Vagina (tissue), 2 donors: Measurements from ENCODE around the gene SLC17A4. TPM values are rescaled to one million over a fixed set of nuclear protein-coding genes. Genes with fewer than 3 reads are reported as not detected.

ENCODE experiments used
- DNase-seq, 2 donors: peaks; one replicate each; pipeline ENCODE4 v3.0.0-alpha.2; 2017; ENCODE audit errors: extremely low spot score in 2 of 2
- H3K27ac ChIP-seq: fragments of 200-600 bp; sonication (generic); one replicate; pipeline ENCODE4 v1.5.1; 2019
- H3K27me3 ChIP-seq: fragments of 200-600 bp; sonication (generic); one replicate; pipeline ENCODE4 v1.5.1; 2019
- H3K36me3 ChIP-seq, 2 donors: fragments of 200-600 bp; sonication (generic); one replicate each; pipeline ENCODE4 v1.5.1; 2017 to 2019
- H3K4me1 ChIP-seq: fragments of 200-600 bp; sonication (generic); one replicate; pipeline ENCODE4 v1.5.1; 2019
- H3K4me3 ChIP-seq, 2 donors: fragments of 200-600 bp; sonication (generic); 1 replicate in 1 of 2; 2 replicates in 1 of 2; pipeline ENCODE4 v1.5.1; 2016 to 2019
- H3K9me3 ChIP-seq: fragments of 200-600 bp; sonication (generic); one replicate; pipeline ENCODE4 v1.5.1; 2019
- CTCF ChIP-seq, 3 experiments: fragments of 450-650 bp in 2 of 3; fragments of 200-600 bp in 1 of 3; sonication (generic) in 1 of 3; IDR thresholded peaks; one replicate each; pipeline ENCODE4 v1.5.1; 2017 to 2019; ENCODE audit warnings: antibody characterized with exemption in 3 of 3, mild to moderate bottlenecking in 2 of 3, moderate library complexity in 2 of 3
- POLR2A ChIP-seq, 2 donors: fragments of 450-650 bp; IDR thresholded peaks; one replicate each; pipeline ENCODE4 v1.6.1; 2017; ENCODE audit warnings: antibody characterized with exemption in 2 of 2, mild to moderate bottlenecking in 2 of 2, moderate library complexity in 2 of 2
- POLR2AphosphoS5 ChIP-seq, 2 donors: sonication (generic); formaldehyde crosslinking; IDR thresholded peaks; one replicate each; pipeline ENCODE4 v1.9.0; 2017; ENCODE audit warnings: antibody characterized with exemption in 2 of 2, mild to moderate bottlenecking in 2 of 2, low read depth in 1 of 2; ENCODE audit not compliant: insufficient read depth in 1 of 2
- intact Hi-C: fragments of 100-400 bp; cut with DNase I; formaldehyde crosslinking; loops from one replicate; pipeline ENCODE4 v1.15.1; 2023
- total RNA-seq: library from RNA; depleted of rRNA; stranded (reverse); fragments of >200 nt; gene quantifications from one replicate; pipeline ENCODE4 v1.2.3, GENCODE V29; 2016

The SLC17A4 gene
- total RNA-seq, 1 donor from 2014 or later: not detected

- no peaks in the 10 kb centered on the region for H3K9me3 ChIP-seq
- H3K27me3 ChIP-seq: no peaks in the 10 kb centered on the region
- H3K27ac ChIP-seq: no peak overlapping the region
- H3K4me3 ChIP-seq: no peak overlapping the region
- intact Hi-C loops: no loop called here
- no peaks in the 10 kb centered on the region for H3K36me3 ChIP-seq
- no peak for DNase-seq
- no peaks in the 10 kb centered on the region for H3K4me1 ChIP-seq
- TF ChIP-seq CTCF (IDR thresholded peaks at IDR 0.05): no peak
- TF ChIP-seq POLR2A (IDR thresholded peaks at IDR 0.05): no peak
- no peak for TF ChIP-seq POLR2AphosphoS5 (IDR thresholded peaks at IDR 0.05; ENCODE audit: insufficient read depth in 1 of 2, low read depth in 1 of 2)
Observed at GRCh38 chr6:25713824-25714223, 40.7 kb upstream of the SLC17A4 start.

GRCh38 chr6:25714765-25715164 is 39.8 kb upstream of the SLC17A4 start:
- Histone ChIP-seq H3K27me3 (no peaks in the 10 kb centered on the region), H3K4me1 (no peaks in the 10 kb centered on the region), H3K9me3 (no peaks in the 10 kb centered on the region), H3K27ac (no peak overlapping the region), H3K36me3 (no peaks in the 10 kb centered on the region), H3K4me3 (no peak overlapping the region)
- TF ChIP-seq POLR2AphosphoS5 (IDR thresholded peaks at IDR 0.05; ENCODE audit: insufficient read depth in 1 of 2, low read depth in 1 of 2): no peak
- TF ChIP-seq CTCF (IDR thresholded peaks at IDR 0.05): no peak
- TF ChIP-seq POLR2A (IDR thresholded peaks at IDR 0.05): no peak
- no peak for DNase-seq
- intact Hi-C loops: no loop called here

GRCh38 chr6:25715794-25716193 is 38.7 kb upstream of the SLC17A4 start:
- TF ChIP-seq CTCF (IDR thresholded peaks at IDR 0.05): no peak
- no peak for TF ChIP-seq POLR2A (IDR thresholded peaks at IDR 0.05)
- TF ChIP-seq POLR2AphosphoS5 (IDR thresholded peaks at IDR 0.05; ENCODE audit: insufficient read depth in 1 of 2, low read depth in 1 of 2): no peak
- intact Hi-C loops: no loop called here

GRCh38 chr6:25717866-25718740 is 36.4 kb upstream of the SLC17A4 start:
- H3K9me3 ChIP-seq: no peaks in the 10 kb centered on the region
- no peaks in the 10 kb centered on the region for H3K27me3 ChIP-seq
- no peak overlapping the region for H3K27ac ChIP-seq
- no peaks in the 10 kb centered on the region for H3K36me3 ChIP-seq
- intact Hi-C loops: no loop called here
- TF ChIP-seq CTCF (IDR thresholded peaks at IDR 0.05) (peak; percentile 6 to 39 (median 26)), POLR2A (IDR thresholded peaks at IDR 0.05) (no peak)
- no peak overlapping the region for H3K4me3 ChIP-seq
- no peaks in the 10 kb centered on the region for H3K4me1 ChIP-seq
- DNase-seq: no peak

More at GRCh38 chr6:25715794-25716193, 38.7 kb upstream of the SLC17A4 start:
- no peaks in the 10 kb centered on the region for H3K9me3 ChIP-seq
- H3K4me3 ChIP-seq: no peak overlapping the region
- H3K36me3 ChIP-seq: no peaks in the 10 kb centered on the region
- no peaks in the 10 kb centered on the region for H3K4me1 ChIP-seq
- no peak for DNase-seq
- no peaks in the 10 kb centered on the region for H3K27me3 ChIP-seq
- H3K27ac ChIP-seq: no peak overlapping the region
